IMR-90 (cell line): ENCODE results near the gene NLRP3. TPM values are rescaled to one million over a fixed set of nuclear protein-coding genes. Genes with fewer than 3 reads are reported as not detected.

Experiments
- ATAC-seq: fragments of 200-7000 bp; cut with Tn5 transposase; 2 replicates; pipeline ENCODE4 v1.9.1; 2020; ENCODE audit warnings: low read depth, mild to moderate bottlenecking, moderate library complexity
- BruUV-seq: library from RNA; stranded (reverse); fragments of 400-500 nt; replicated peaks from 2 replicates; lab custom pipeline; 2021; lab: Mats Ljungman, UMichigan
- CTCF ChIA-PET: fragments of 300-600 bp; formaldehyde crosslinking; extraction: SDS; loops from one replicate; lab custom pipeline; 2021; ENCODE audit warnings: antibody characterized with exemption; lab: Yijun Ruan, JAX
- POLR2A ChIA-PET: fragments of 300-600 bp; sonication (Branson Sonifier 250); formaldehyde crosslinking; loops from one replicate; lab custom pipeline; 2022; ENCODE audit warnings: antibody characterized with exemption; ENCODE audit not compliant: unreplicated experiment; lab: Charles Lee
- DNase-seq: peaks from one replicate; pipeline ENCODE4 v3.0.0; 2013
- H2AFZ ChIP-seq: replicated peaks from 2 replicates; pipeline ENCODE3; 2013; ENCODE audit warnings: low read length, mild to moderate bottlenecking; ENCODE audit not compliant: poor library complexity
- H2AK5ac ChIP-seq: 2 replicates; pipeline ENCODE4 v1.6.1; 2013; ENCODE audit warnings: low read depth, low read length, inconsistent platforms
- H2AK9ac ChIP-seq: replicated peaks from 2 replicates; pipeline ENCODE3; 2013; ENCODE audit warnings: mild to moderate bottlenecking, low read depth, low read length, moderate library complexity; ENCODE audit not compliant: poor library complexity
- H2BK120ac ChIP-seq: 2 replicates; pipeline ENCODE4 v1.6.1; 2013; ENCODE audit warnings: low read depth, low read length, inconsistent platforms
- H2BK15ac ChIP-seq: 3 replicates; pipeline ENCODE4 v1.6.1; 2013; ENCODE audit warnings: low read depth, low read length, inconsistent platforms
- H2BK20ac ChIP-seq: 2 replicates; pipeline ENCODE4 v1.6.1; 2013; ENCODE audit warnings: low read depth, mild to moderate bottlenecking, inconsistent platforms, low read length, moderate library complexity
- H2BK5ac ChIP-seq: 2 replicates; pipeline ENCODE4 v1.6.1; 2013; ENCODE audit warnings: mild to moderate bottlenecking, low read depth, low read length, inconsistent platforms; ENCODE audit not compliant: poor library complexity, severe bottlenecking
- H3K14ac ChIP-seq: replicated peaks from 2 replicates; pipeline ENCODE4 v1.6.1; 2013; ENCODE audit warnings: low read depth, low read length, inconsistent platforms
- H3K18ac ChIP-seq: 2 replicates; pipeline ENCODE4 v1.6.1; 2013; ENCODE audit warnings: low read depth, low read length, control low read depth
- H3K23ac ChIP-seq: 2 replicates; pipeline ENCODE4 v1.6.1; 2013; ENCODE audit warnings: low read depth, low read length, inconsistent platforms
- H3K27ac ChIP-seq: 2 replicates; pipeline ENCODE4 v1.5.1; 2013; ENCODE audit warnings: mild to moderate bottlenecking, control low read depth, low read length; ENCODE audit not compliant: insufficient read depth
- H3K27me3 ChIP-seq: 2 replicates; pipeline ENCODE4 v1.6.1; 2013; ENCODE audit warnings: low read length; ENCODE audit not compliant: control insufficient read depth, insufficient read depth
- H3K36me3 ChIP-seq: 2 replicates; pipeline ENCODE4 v1.6.1; 2013; ENCODE audit warnings: low read length, mixed read lengths; ENCODE audit not compliant: control insufficient read depth, insufficient read depth
- H3K4ac ChIP-seq: 2 replicates; pipeline ENCODE4 v1.6.1; 2013; ENCODE audit warnings: low read depth, low read length, inconsistent platforms
- H3K4me1 ChIP-seq: 2 replicates; pipeline ENCODE4 v1.6.1; 2013; ENCODE audit warnings: low read length, mixed read lengths; ENCODE audit not compliant: control insufficient read depth, insufficient read depth
- H3K4me2 ChIP-seq: 2 replicates; pipeline ENCODE4 v1.6.1; 2013; ENCODE audit warnings: low read depth, mild to moderate bottlenecking, control low read depth, low read length, moderate library complexity
- H3K4me3 ChIP-seq: 2 replicates; pipeline ENCODE4 v1.5.1; 2013; ENCODE audit warnings: low read depth, mild to moderate bottlenecking, control low read depth, low read length, moderate library complexity; ENCODE audit not compliant: insufficient read depth
- H3K56ac ChIP-seq: 2 replicates; pipeline ENCODE4 v1.6.1; 2013; ENCODE audit warnings: low read length, inconsistent platforms; ENCODE audit not compliant: insufficient read depth; ENCODE audit errors: extremely low read depth
- H3K79me1 ChIP-seq, 2 experiments: 2 replicates each; pipeline ENCODE4 v1.6.1; 2013; ENCODE audit warnings: low read length in 2 of 2, inconsistent platforms in 1 of 2, low read depth in 1 of 2
- H3K9ac ChIP-seq: 2 replicates; pipeline ENCODE4 v1.6.1; 2013; ENCODE audit warnings: low read depth, low read length, control low read depth
- H3K9me1 ChIP-seq: 2 replicates; pipeline ENCODE4 v1.6.1; 2013; ENCODE audit warnings: low read length, inconsistent platforms; ENCODE audit not compliant: insufficient read depth
- H3K9me3 ChIP-seq: 2 replicates; pipeline ENCODE4 v1.6.1; 2013; ENCODE audit warnings: low read length; ENCODE audit not compliant: control insufficient read depth, insufficient read depth
- H4K20me1 ChIP-seq: 2 replicates; pipeline ENCODE4 v1.6.1; 2013; ENCODE audit warnings: low read length, inconsistent platforms; ENCODE audit not compliant: insufficient read depth
- H4K5ac ChIP-seq: 2 replicates; pipeline ENCODE4 v1.6.1; 2013; ENCODE audit warnings: mild to moderate bottlenecking, low read depth, low read length, control low read depth
- H4K8ac ChIP-seq, 2 experiments: 2 replicates each; pipeline ENCODE4 v1.6.1; 2013; ENCODE audit warnings: low read depth in 2 of 2, low read length in 2 of 2, control low read depth in 1 of 2, inconsistent platforms in 1 of 2
- H4K91ac ChIP-seq: 2 replicates; pipeline ENCODE4 v1.6.1; 2013; ENCODE audit warnings: low read depth, low read length, inconsistent platforms; ENCODE audit not compliant: insufficient read depth
- CEBPB ChIP-seq: IDR thresholded peaks from 2 replicates; pipeline ENCODE4 v1.6.1; 2012; ENCODE audit warnings: low read depth, low read length, improper control_type of control experiment
- CHD1 ChIP-seq: IDR thresholded peaks from 2 replicates; pipeline ENCODE4 v1.6.1; 2012; ENCODE audit warnings: low read depth, low read length, improper control_type of control experiment
- FOS ChIP-seq: fragments of 150-350 bp; IDR thresholded peaks from 2 replicates; pipeline ENCODE4 v1.6.1; 2016; ENCODE audit warnings: low read depth, low read length
- MAFK ChIP-seq: IDR thresholded peaks from 2 replicates; pipeline ENCODE4 v1.6.1; 2012; ENCODE audit warnings: low read depth, low read length, improper control_type of control experiment
- MAZ ChIP-seq: IDR thresholded peaks from 2 replicates; pipeline ENCODE4 v1.6.1; 2012; ENCODE audit warnings: low read depth, mild to moderate bottlenecking, low read length, improper control_type of control experiment, moderate library complexity, borderline replicate concordance
- RAD21 ChIP-seq: IDR thresholded peaks from 2 replicates; pipeline ENCODE4 v1.6.1; 2012; ENCODE audit warnings: low read length, improper control_type of control experiment
- RFX5 ChIP-seq: IDR thresholded peaks from 2 replicates; pipeline ENCODE4 v1.8.0; 2012; ENCODE audit warnings: low read depth, mild to moderate bottlenecking, low read length, moderate library complexity
- SMC3 ChIP-seq: fragments of 150-350 bp; IDR thresholded peaks from 2 replicates; pipeline ENCODE4 v1.6.1; 2016; ENCODE audit warnings: low read depth, mild to moderate bottlenecking, antibody characterized with exemption, low read length, moderate library complexity
- USF2 ChIP-seq: fragments of 150-350 bp; IDR thresholded peaks from 2 replicates; pipeline ENCODE4 v1.6.1; 2017; ENCODE audit warnings: mild to moderate bottlenecking, antibody characterized with exemption, low read length, low read depth
- WGBS, 2 experiments: methylation state at CpG; one replicate each; pipeline versions ENCODE4 v1.1.5 to v1.1.7; 2013; ENCODE audit warnings: missing lambda C conversion rate in 2 of 2; ENCODE audit not compliant: insufficient read length in 1 of 2; ENCODE audit errors: extremely low coverage in 2 of 2; 5-methylcytosine and 5-hydroxymethylcytosine counted together
- dilution Hi-C: fragments of 300-500 bp; cut with HindIII; formaldehyde crosslinking; loops from one replicate; pipeline ENCODE4 v1.14.3; 2018; ENCODE audit warnings: low sequenced_read_pairs; ENCODE audit not compliant: unreplicated experiment
- in situ Hi-C: fragments of 300-500 bp; cut with MboI; formaldehyde crosslinking; loops from 3 replicates; pipeline ENCODE4 v1.14.3; 2019; ENCODE audit warnings: low sequenced_read_pairs, inconsistent platforms, mixed read lengths
- intact Hi-C: fragments of 100-400 bp; cut with micrococcal nuclease; formaldehyde crosslinking; loops from 2 replicates; pipeline ENCODE4 v1.10.0; 2022
- polyA plus RNA-seq, 3 experiments: library from polyadenylated mRNA; depleted of rRNA; stranded (reverse); fragments of >200 nt; gene quantifications; 2 replicates each; pipeline ENCODE4 v1.2.3, GENCODE V29; 2012; ENCODE audit warnings: low replicate concordance in 1 of 3
- total RNA-seq: library from RNA; depleted of rRNA; stranded (reverse); fragments of >200 nt; gene quantifications from 2 replicates; pipeline ENCODE4 v1.2.3, GENCODE V29; 2012
- TF ChIP-seq, protein P1 (sequence below): conservative IDR thresholded peaks from 2 replicates; pipeline ENCODE4 v1.5.1; 2012; ENCODE audit warnings: mild to moderate bottlenecking, low read depth, low read length, improper control_type of control experiment
- TF ChIP-seq, protein P2 (sequence below): fragments of 150-350 bp; IDR thresholded peaks from 2 replicates; pipeline ENCODE4 v1.6.1; 2016; ENCODE audit warnings: low read depth, mild to moderate bottlenecking, low read length, moderate library complexity, borderline replicate concordance

The NLRP3 gene
- total and polyA plus RNA-seq, 2 of the 4 experiments (the other 2 are of a cell fraction): 0.18 TPM; not detected in 1

GRCh38 chr1:247437551-247438505, 21.9 kb downstream of the NLRP3 start:
- WGBS, 2 experiments: no CpG with 5 or more reads among the region's 17 CpGs

More at GRCh38 chr1:247437551-247438505, 21.9 kb downstream of the NLRP3 start:
- DNase-seq: no peak
- Histone ChIP-seq H3K9me1 (no peaks in the 10 kb centered on the region), H4K91ac (no peak overlapping the region), H3K9me3 (no peaks in the 10 kb centered on the region), H3K9ac (no peak overlapping the region), H2AFZ (no peak overlapping the region), H3K23ac (no peak overlapping the region), H3K4me3 (no peak overlapping the region), H3K14ac (no peak overlapping the region), H3K4me2 (no peak overlapping the region), H3K56ac (no peak overlapping the region), H2BK120ac (no peak overlapping the region), H2BK5ac (no peak overlapping the region), H2BK20ac (no peak overlapping the region), H3K36me3 (no peaks in the 10 kb centered on the region), H2AK5ac (no peak overlapping the region), H4K5ac (no peak overlapping the region), H2BK15ac (no peak overlapping the region), H3K4ac (no peak overlapping the region), H3K18ac (no peak overlapping the region), H4K8ac (no peak overlapping the region), H3K79me1 (no peaks in the 10 kb centered on the region), H3K4me1 (no peaks in the 10 kb centered on the region), H2AK9ac (no peak overlapping the region), H3K27ac (no peak overlapping the region), H4K20me1 (no peaks in the 10 kb centered on the region), H3K27me3 (no peaks in the 10 kb centered on the region)
- TF ChIP-seq, protein P1, sequence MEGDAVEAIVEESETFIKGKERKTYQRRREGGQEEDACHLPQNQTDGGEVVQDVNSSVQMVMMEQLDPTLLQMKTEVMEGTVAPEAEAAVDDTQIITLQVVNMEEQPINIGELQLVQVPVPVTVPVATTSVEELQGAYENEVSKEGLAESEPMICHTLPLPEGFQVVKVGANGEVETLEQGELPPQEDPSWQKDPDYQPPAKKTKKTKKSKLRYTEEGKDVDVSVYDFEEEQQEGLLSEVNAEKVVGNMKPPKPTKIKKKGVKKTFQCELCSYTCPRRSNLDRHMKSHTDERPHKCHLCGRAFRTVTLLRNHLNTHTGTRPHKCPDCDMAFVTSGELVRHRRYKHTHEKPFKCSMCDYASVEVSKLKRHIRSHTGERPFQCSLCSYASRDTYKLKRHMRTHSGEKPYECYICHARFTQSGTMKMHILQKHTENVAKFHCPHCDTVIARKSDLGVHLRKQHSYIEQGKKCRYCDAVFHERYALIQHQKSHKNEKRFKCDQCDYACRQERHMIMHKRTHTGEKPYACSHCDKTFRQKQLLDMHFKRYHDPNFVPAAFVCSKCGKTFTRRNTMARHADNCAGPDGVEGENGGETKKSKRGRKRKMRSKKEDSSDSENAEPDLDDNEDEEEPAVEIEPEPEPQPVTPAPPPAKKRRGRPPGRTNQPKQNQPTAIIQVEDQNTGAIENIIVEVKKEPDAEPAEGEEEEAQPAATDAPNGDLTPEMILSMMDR: no peak
- TF ChIP-seq RFX5: no peak
- TF ChIP-seq CHD1: no peak
- TF ChIP-seq CEBPB: no peak
- no peak for TF ChIP-seq RAD21
- no peak for TF ChIP-seq FOS
- no peak for TF ChIP-seq MAZ
- TF ChIP-seq MAFK: no peak
- no peak for TF ChIP-seq SMC3
- TF ChIP-seq, protein P2, sequence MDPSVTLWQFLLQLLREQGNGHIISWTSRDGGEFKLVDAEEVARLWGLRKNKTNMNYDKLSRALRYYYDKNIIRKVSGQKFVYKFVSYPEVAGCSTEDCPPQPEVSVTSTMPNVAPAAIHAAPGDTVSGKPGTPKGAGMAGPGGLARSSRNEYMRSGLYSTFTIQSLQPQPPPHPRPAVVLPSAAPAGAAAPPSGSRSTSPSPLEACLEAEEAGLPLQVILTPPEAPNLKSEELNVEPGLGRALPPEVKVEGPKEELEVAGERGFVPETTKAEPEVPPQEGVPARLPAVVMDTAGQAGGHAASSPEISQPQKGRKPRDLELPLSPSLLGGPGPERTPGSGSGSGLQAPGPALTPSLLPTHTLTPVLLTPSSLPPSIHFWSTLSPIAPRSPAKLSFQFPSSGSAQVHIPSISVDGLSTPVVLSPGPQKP: no peak
- TF ChIP-seq USF2: no peak
- intact Hi-C loops (no loop called here), in situ Hi-C loops (no loop called here), dilution Hi-C loops (no loop called here)
- no TSS peak for BruUV-seq
- ATAC-seq: no peak
- POLR2A ChIA-PET: no interaction called here
- CTCF ChIA-PET: no interaction called here
